ENCODE measurements around the gene MARK2. TPM values are rescaled to one million over a fixed set of nuclear protein-coding genes. Genes with fewer than 3 reads are reported as not detected.

Gene MARK2
- total RNA-seq, 1 donor: 14.8 TPM

GRCh38 chr11:63821411-63821810, 17.5 kb upstream of the MARK2 start:
- Histone ChIP-seq H2AFZ (ENCODE audit: low read length) (no peak overlapping the region), H3K4me1 (ENCODE audit: insufficient read depth, low read length) (no peaks in the 10 kb centered on the region), H3K27ac (ENCODE audit: low read depth, low read length) (no peak overlapping the region), H3K4me2 (ENCODE audit: insufficient read depth, low read length) (no peak overlapping the region), H3K4me3 (ENCODE audit: insufficient read depth, low read length) (no peak overlapping the region), H3K79me2 (ENCODE audit: insufficient read depth, low read length) (peaks cover 15% of the 10 kb centered on the region), H3K9me3 (ENCODE audit: low read depth, low read length) (no peaks in the 10 kb centered on the region), H3K36me3 (ENCODE audit: insufficient read depth, low read length) (peaks cover 77% of the 10 kb centered on the region), H4K20me1 (ENCODE audit: insufficient read depth, low read length) (peaks cover 12% of the 10 kb centered on the region), H3K27me3 (ENCODE audit: insufficient read depth, low read length) (no peaks in the 10 kb centered on the region)
- DNase-seq (ENCODE audit: insufficient read length, low spot score, missing footprints): no peak
- TF ChIP-seq CTCF (IDR thresholded peaks at IDR 0.05; ENCODE audit: extremely low read depth, low read depth, low read length): no peak

- peaks cover 46% of the 10 kb centered on the region for H3K36me3 ChIP-seq (ENCODE audit: insufficient read depth, low read length)
- no peak overlapping the region for H3K27ac ChIP-seq (ENCODE audit: low read depth, low read length)
- TF ChIP-seq CTCF (IDR thresholded peaks at IDR 0.05; ENCODE audit: extremely low read depth, low read depth, low read length): no peak
- H3K79me2 ChIP-seq (ENCODE audit: insufficient read depth, low read length): no peaks in the 10 kb centered on the region
- H4K20me1 ChIP-seq (ENCODE audit: insufficient read depth, low read length): no peaks in the 10 kb centered on the region
- no peak overlapping the region for H2AFZ ChIP-seq (ENCODE audit: low read length)
- DNase-seq (ENCODE audit: insufficient read length, low spot score, missing footprints): no peak
- H3K9me3 ChIP-seq (ENCODE audit: low read depth, low read length): no peaks in the 10 kb centered on the region
- no peak overlapping the region for H3K4me3 ChIP-seq (ENCODE audit: insufficient read depth, low read length)
- no peaks in the 10 kb centered on the region for H3K27me3 ChIP-seq (ENCODE audit: insufficient read depth, low read length)
- H3K4me1 ChIP-seq (ENCODE audit: insufficient read depth, low read length): no peaks in the 10 kb centered on the region
- no peak overlapping the region for H3K4me2 ChIP-seq (ENCODE audit: insufficient read depth, low read length)
These were observed 12.3 kb upstream of the MARK2 start for GRCh38 chr11:63826471-63827190.

- Histone ChIP-seq H3K4me1 (ENCODE audit: insufficient read depth, low read length) (no peaks in the 10 kb centered on the region), H2AFZ (ENCODE audit: low read length) (no peak overlapping the region), H4K20me1 (ENCODE audit: insufficient read depth, low read length) (no peaks in the 10 kb centered on the region), H3K4me3 (ENCODE audit: insufficient read depth, low read length) (no peak overlapping the region), H3K4me2 (ENCODE audit: insufficient read depth, low read length) (no peak overlapping the region), H3K27me3 (ENCODE audit: insufficient read depth, low read length) (no peaks in the 10 kb centered on the region), H3K27ac (ENCODE audit: low read depth, low read length) (no peak overlapping the region), H3K36me3 (ENCODE audit: insufficient read depth, low read length) (peaks cover 16% of the 10 kb centered on the region), H3K79me2 (ENCODE audit: insufficient read depth, low read length) (no peaks in the 10 kb centered on the region), H3K9me3 (ENCODE audit: low read depth, low read length) (no peaks in the 10 kb centered on the region)
- DNase-seq (ENCODE audit: insufficient read length, low spot score, missing footprints): no peak
- TF ChIP-seq CTCF (IDR thresholded peaks at IDR 0.05; ENCODE audit: extremely low read depth, low read depth, low read length): no peak
These were observed 9.0 kb upstream of the MARK2 start for GRCh38 chr11:63829823-63830489.

GRCh38 chr11:63831326-63831725, 7.6 kb upstream of the MARK2 start:
- no peak overlapping the region for H2AFZ ChIP-seq (ENCODE audit: low read length)
- no peaks in the 10 kb centered on the region for H3K79me2 ChIP-seq (ENCODE audit: insufficient read depth, low read length)
- no peaks in the 10 kb centered on the region for H3K4me1 ChIP-seq (ENCODE audit: insufficient read depth, low read length)
- DNase-seq (ENCODE audit: insufficient read length, low spot score, missing footprints): no peak
- no peaks in the 10 kb centered on the region for H4K20me1 ChIP-seq (ENCODE audit: insufficient read depth, low read length)
- H3K4me3 ChIP-seq (ENCODE audit: insufficient read depth, low read length): no peak overlapping the region
- peaks cover 5% of the 10 kb centered on the region for H3K36me3 ChIP-seq (ENCODE audit: insufficient read depth, low read length)
- H3K27me3 ChIP-seq (ENCODE audit: insufficient read depth, low read length): no peaks in the 10 kb centered on the region
- no peak overlapping the region for H3K4me2 ChIP-seq (ENCODE audit: insufficient read depth, low read length)
- no peaks in the 10 kb centered on the region for H3K9me3 ChIP-seq (ENCODE audit: low read depth, low read length)
- H3K27ac ChIP-seq (ENCODE audit: low read depth, low read length): no peak overlapping the region
- TF ChIP-seq CTCF (IDR thresholded peaks at IDR 0.05; ENCODE audit: extremely low read depth, low read depth, low read length): no peak
